H1 (cell line): ENCODE results near the gene PRF1. TPM values are rescaled to one million over a fixed set of nuclear protein-coding genes. Genes with fewer than 3 reads are reported as not detected.

Source experiments
- CTCF ChIA-PET: fragments of 300-600 bp; sonication (Branson Sonifier 250); formaldehyde crosslinking; loops from one replicate; lab custom pipeline; 2021; ENCODE audit not compliant: partially characterized antibody; lab: Charles Lee
- POLR2A ChIA-PET: fragments of 300-600 bp; sonication (Branson Sonifier 250); formaldehyde crosslinking; loops from one replicate; lab custom pipeline; 2021; ENCODE audit warnings: inconsistent platforms; ENCODE audit not compliant: partially characterized antibody; lab: Charles Lee
- DNase-seq, 2 experiments: peaks; one replicate each; pipeline versions ENCODE4 v3.0.0 to v3.0.0-alpha.2; 2010 to 2022; ENCODE audit warnings: low spot score in 2 of 2, low read depth in 1 of 2, mixed read lengths in 1 of 2
- FAIRE-seq: peaks from 2 replicates; lab custom pipeline; 2011; peaks lifted over from hg19 to GRCh38; lab: Jason Lieb, UNC
- H2AFZ ChIP-seq: 2 replicates; pipeline ENCODE4 v1.8.1; 2012; ENCODE audit warnings: low read length, inconsistent platforms
- H2AK5ac ChIP-seq: 2 replicates; pipeline ENCODE4 v1.6.1; 2013; ENCODE audit warnings: low read depth, low read length
- H2BK120ac ChIP-seq: replicated peaks from 2 replicates; pipeline ENCODE3; 2013; ENCODE audit warnings: low read depth, low read length, inconsistent platforms
- H2BK12ac ChIP-seq: 2 replicates; pipeline ENCODE4 v1.6.1; 2013; ENCODE audit warnings: low read depth, low read length
- H2BK15ac ChIP-seq: 2 replicates; pipeline ENCODE4 v1.6.1; 2013; ENCODE audit warnings: low read length
- H2BK20ac ChIP-seq: 2 replicates; pipeline ENCODE4 v1.6.1; 2013; ENCODE audit warnings: low read length
- H2BK5ac ChIP-seq: 2 replicates; pipeline ENCODE4 v1.6.1; 2013; ENCODE audit warnings: low read depth, low read length
- H3K14ac ChIP-seq: 2 replicates; pipeline ENCODE4 v1.6.1; 2013; ENCODE audit warnings: inconsistent platforms; ENCODE audit not compliant: insufficient read length
- H3K18ac ChIP-seq: 2 replicates; pipeline ENCODE4 v1.6.1; 2013; ENCODE audit warnings: low read length; ENCODE audit errors: extremely low read depth
- H3K23ac ChIP-seq: 2 replicates; pipeline ENCODE4 v1.6.1; 2013; ENCODE audit warnings: inconsistent platforms; ENCODE audit not compliant: insufficient read length
- H3K23me2 ChIP-seq: 2 replicates; pipeline ENCODE4 v1.6.1; 2013; ENCODE audit warnings: low read depth, low read length
- H3K27ac ChIP-seq: 2 replicates; pipeline ENCODE4 v1.6.1; 2011; ENCODE audit warnings: low read depth, low read length, inconsistent platforms
- H3K27me3 ChIP-seq, 4 experiments: replicated peaks in 1 of 4; 1 replicate in 1 of 4; 2 replicates in 3 of 4; pipeline versions ENCODE4 v1.6.1 to v1.8.1; 2011 to 2013; ENCODE audit warnings: low read length in 3 of 4, mild to moderate bottlenecking in 3 of 4, inconsistent platforms in 2 of 4, mixed read lengths in 2 of 4, moderate library complexity in 1 of 4; ENCODE audit not compliant: control insufficient read depth in 3 of 4, insufficient read depth in 3 of 4; ENCODE audit errors: extremely low read depth in 1 of 4
- H3K36me3 ChIP-seq, 4 experiments: 2 replicates each; pipeline versions ENCODE4 v1.6.1 to v1.8.1; 2011 to 2013; ENCODE audit warnings: mild to moderate bottlenecking in 4 of 4, low read length in 3 of 4, moderate library complexity in 2 of 4, control low read depth in 1 of 4, inconsistent platforms in 1 of 4; ENCODE audit not compliant: insufficient read depth in 4 of 4, control insufficient read depth in 2 of 4
- H3K4ac ChIP-seq: replicated peaks from 2 replicates; pipeline ENCODE3; 2013; ENCODE audit warnings: low read length, low read depth, mixed read lengths, inconsistent platforms; ENCODE audit not compliant: insufficient read length
- H3K4me1 ChIP-seq, 4 experiments: replicated peaks in 1 of 4; 1 replicate in 1 of 4; 2 replicates in 3 of 4; pipeline versions ENCODE4 v1.6.1 to v1.8.1; 2011 to 2013; ENCODE audit warnings: low read length in 3 of 4, inconsistent platforms in 2 of 4, mixed read lengths in 1 of 4; ENCODE audit not compliant: insufficient read depth in 4 of 4, control insufficient read depth in 3 of 4
- H3K4me2 ChIP-seq, 2 experiments: 2 replicates each; pipeline versions ENCODE4 v1.6.1 to v1.8.1; 2011 to 2013; ENCODE audit warnings: low read depth in 2 of 2, low read length in 2 of 2, control low read depth in 1 of 2, inconsistent platforms in 1 of 2, mild to moderate bottlenecking in 1 of 2; ENCODE audit not compliant: insufficient read depth in 1 of 2
- H3K4me3 ChIP-seq, 4 experiments: fragments of 200-600, 300-600 bp in 1 of 4; sonication (generic), shearing (Covaris generic), sonication (Bioruptor Twin) in 1 of 4; 2 replicates each; pipeline versions ENCODE4 v1.5.1 to v1.8.1; 2011 to 2016; ENCODE audit warnings: low read length in 4 of 4, low read depth in 3 of 4, control low read depth in 2 of 4, inconsistent platforms in 2 of 4, mild to moderate bottlenecking in 2 of 4, mixed read lengths in 1 of 4, moderate library complexity in 1 of 4; ENCODE audit not compliant: insufficient read depth in 2 of 4; ENCODE audit errors: extremely low read depth in 1 of 4
- H3K56ac ChIP-seq: replicated peaks from 2 replicates; pipeline ENCODE3; 2013; ENCODE audit warnings: low read depth, mild to moderate bottlenecking, mixed read lengths, low read length, inconsistent platforms; ENCODE audit not compliant: insufficient read length
- H3K79me1 ChIP-seq: 2 replicates; pipeline ENCODE4 v1.6.1; 2013; ENCODE audit warnings: low read depth, low read length, control low read depth
- H3K79me2 ChIP-seq, 2 experiments: 2 replicates each; pipeline versions ENCODE4 v1.6.1 to v1.8.1; 2012 to 2013; ENCODE audit warnings: low read length in 2 of 2, mild to moderate bottlenecking in 2 of 2, inconsistent platforms in 1 of 2; ENCODE audit not compliant: insufficient read depth in 2 of 2, control insufficient read depth in 1 of 2
- H3K9ac ChIP-seq, 4 experiments: replicated peaks in 1 of 4; 1 replicate in 1 of 4; 2 replicates in 3 of 4; pipeline versions ENCODE4 v1.6.1 to v1.8.1; 2011 to 2013; ENCODE audit warnings: low read depth in 3 of 4, low read length in 3 of 4, control low read depth in 2 of 4, mild to moderate bottlenecking in 2 of 4, moderate library complexity in 2 of 4, inconsistent platforms in 1 of 4; ENCODE audit errors: extremely low read depth in 1 of 4
- H3K9me3 ChIP-seq, 2 experiments: 2 replicates each; pipeline versions ENCODE4 v1.6.1 to v1.8.1; 2012 to 2013; ENCODE audit warnings: mild to moderate bottlenecking in 2 of 2, moderate library complexity in 2 of 2, control low read depth in 1 of 2, inconsistent platforms in 1 of 2, low read depth in 1 of 2, low read length in 1 of 2, mixed read lengths in 1 of 2; ENCODE audit not compliant: insufficient read depth in 2 of 2
- H4K20me1 ChIP-seq, 2 experiments: replicated peaks in 1 of 2; 2 replicates each; pipeline versions ENCODE3 to v1.8.1; 2011 to 2013; ENCODE audit warnings: inconsistent platforms in 2 of 2, low read length in 2 of 2, mild to moderate bottlenecking in 1 of 2; ENCODE audit not compliant: insufficient read depth in 2 of 2, control insufficient read depth in 1 of 2
- H4K5ac ChIP-seq: 2 replicates; pipeline ENCODE4 v1.6.1; 2013; ENCODE audit warnings: low read length, low read depth, mixed read lengths, inconsistent platforms; ENCODE audit not compliant: insufficient read length
- H4K8ac ChIP-seq: 2 replicates; pipeline ENCODE4 v1.8.0; 2013; ENCODE audit warnings: mild to moderate bottlenecking, moderate library complexity, low read length, inconsistent platforms; ENCODE audit not compliant: insufficient read depth; ENCODE audit errors: extremely low read depth
- H4K91ac ChIP-seq: replicated peaks from 2 replicates; pipeline ENCODE3; 2013; ENCODE audit warnings: low read length, mixed read lengths, inconsistent platforms; ENCODE audit not compliant: insufficient read length
- ATF2 ChIP-seq: IDR thresholded peaks from 2 replicates; pipeline ENCODE4 v1.6.1; 2012; ENCODE audit warnings: low read length, inconsistent platforms
- EGR1 ChIP-seq: IDR thresholded peaks from 2 replicates; pipeline ENCODE4 v1.6.1; 2011; ENCODE audit warnings: low read depth, low read length, borderline replicate concordance
- EP300 ChIP-seq, 2 experiments: IDR thresholded peaks; 1 replicate in 1 of 2; 2 replicates in 1 of 2; pipeline ENCODE4 v1.6.1; 2011 to 2012; ENCODE audit warnings: low read depth in 2 of 2, low read length in 2 of 2, mild to moderate bottlenecking in 2 of 2, borderline replicate concordance in 1 of 2, inconsistent platforms in 1 of 2, moderate library complexity in 1 of 2
- PHF8 ChIP-seq: fragments of 200-600 bp; sonication (generic); conservative IDR thresholded peaks from 2 replicates; pipeline ENCODE4 v1.7.1; 2012; ENCODE audit warnings: low read depth, mild to moderate bottlenecking, inconsistent platforms, low read length, moderate library complexity
- POLR2A ChIP-seq, 2 experiments: IDR thresholded peaks; 1 replicate in 1 of 2; 2 replicates in 1 of 2; pipeline ENCODE4 v1.6.1; 2011; ENCODE audit warnings: low read depth in 2 of 2, low read length in 2 of 2, mild to moderate bottlenecking in 2 of 2; ENCODE audit errors: control extremely low read depth in 1 of 2
- RAD21 ChIP-seq, 2 experiments: IDR thresholded peaks in 1 of 2; conservative IDR thresholded peaks in 1 of 2; 2 replicates each; pipeline ENCODE4 v1.6.1; 2011; ENCODE audit warnings: low read depth in 2 of 2, low read length in 2 of 2, improper control_type of control experiment in 1 of 2, inconsistent platforms in 1 of 2, mild to moderate bottlenecking in 1 of 2, moderate library complexity in 1 of 2
- RFX5 ChIP-seq: IDR thresholded peaks from 2 replicates; pipeline ENCODE4 v1.6.1; 2011; ENCODE audit warnings: low read depth, low read length, improper control_type of control experiment, borderline replicate concordance
- SIN3A ChIP-seq, 2 experiments: IDR thresholded peaks in 1 of 2; conservative IDR thresholded peaks in 1 of 2; 2 replicates each; pipeline ENCODE4 v1.6.1; 2011 to 2012; ENCODE audit warnings: low read length in 2 of 2, improper control_type of control experiment in 1 of 2, low read depth in 1 of 2, mild to moderate bottlenecking in 1 of 2
- SIRT6 ChIP-seq: IDR thresholded peaks from one replicate; pipeline ENCODE4 v1.7.1; 2012; ENCODE audit warnings: low read length, inconsistent platforms
- SUZ12 ChIP-seq: fragments of 200-600 bp; sonication (generic); IDR thresholded peaks from 2 replicates; pipeline ENCODE4 v1.6.1; 2012; ENCODE audit warnings: mild to moderate bottlenecking, inconsistent platforms, low read length, moderate library complexity, mixed read lengths
- YY1 ChIP-seq: IDR thresholded peaks from 2 replicates; pipeline ENCODE4 v1.6.1; 2011; ENCODE audit warnings: low read depth, mild to moderate bottlenecking, low read length
- WGBS, 2 experiments: shearing (Covaris generic) in 1 of 2; methylation state at CpG; one replicate each; pipeline versions ENCODE4 v1.1.6 to v1.1.7; 2013 to 2015; ENCODE audit warnings: low lambda C conversion rate in 2 of 2, mixed read lengths in 2 of 2, inconsistent platforms in 1 of 2, low coverage in 1 of 2, missing lambda C conversion rate in 1 of 2; ENCODE audit not compliant: insufficient replicate concordance in 2 of 2, insufficient coverage in 1 of 2, insufficient read length in 1 of 2; ENCODE audit errors: extremely low coverage in 1 of 2, missing lambda C conversion rate in 1 of 2; 5-methylcytosine and 5-hydroxymethylcytosine counted together
- polyA plus RNA-seq, 7 experiments: library from polyadenylated mRNA; depleted of rRNA in 3 of 7; stranded (reverse) in 5 of 7; unstranded in 2 of 7; fragments of >200 nt in 5 of 7; fragments of 200-250 nt in 2 of 7; gene quantifications; 1 replicate in 5 of 7; 2 replicates in 1 of 7; 4 replicates in 1 of 7; pipeline versions ENCODE4 v1.2.1 to v1.2.3, GENCODE V29; 2011 to 2013; ENCODE audit warnings: missing spikeins in 2 of 7, mixed read lengths in 2 of 7
- total RNA-seq: library from RNA; stranded (reverse); fragmentation: NEBNext Ultra II Directional; extraction: Animal tissue kit (Norgen Biotek cat#: 25700); gene quantifications from 2 replicates; pipeline ENCODE4 v1.2.1, GENCODE V29; 2021

PRF1 gene
- total and polyA plus RNA-seq, 2 of the 8 experiments (the other 6 are each of a cell fraction or from before 2014, with no cell fraction given) = 0.15 TPM; not detected in 1

- TF ChIP-seq YY1 = no peak
- no peak for TF ChIP-seq EGR1
- TF ChIP-seq SUZ12 = no peak
- TF ChIP-seq RFX5 = no peak
- no peak for TF ChIP-seq ATF2
- no peak for TF ChIP-seq PHF8
- TF ChIP-seq POLR2A (IDR thresholded peaks at IDR 0.05; ENCODE audit: control extremely low read depth in 1 of 2, low read depth in 2 of 2, low read length in 2 of 2) = no peak
- no peak for TF ChIP-seq SIN3A (conservative IDR thresholded peaks at IDR 0.05 in 1 of 2, IDR thresholded peaks at IDR 0.05 in 1 of 2; ENCODE audit: low read depth in 1 of 2, low read length in 2 of 2)
- TF ChIP-seq EP300 (IDR thresholded peaks at IDR 0.05; ENCODE audit: borderline replicate concordance in 1 of 2, low read depth in 2 of 2, low read length in 2 of 2) = no peak
- no peak for TF ChIP-seq SIRT6
- no peak for TF ChIP-seq RAD21 (IDR thresholded peaks at IDR 0.05 in 1 of 2, conservative IDR thresholded peaks at IDR 0.05 in 1 of 2; ENCODE audit: low read depth in 2 of 2, low read length in 2 of 2)
- Histone ChIP-seq H3K4me3 (no peak overlapping the region), H2BK20ac (no peak overlapping the region), H4K20me1 (no peaks in the 10 kb centered on the region), H3K56ac (no peak overlapping the region), H4K5ac (no peak overlapping the region), H4K91ac (no peak overlapping the region), H3K9me3 (peaks cover 46 to 48% of the 10 kb centered on the region in 2 experiments), H3K4me2 (no peak overlapping the region), H3K4me1 (no peaks in the 10 kb centered on the region; a peak in 1 of 7 replicates), H4K8ac (no peak overlapping the region), H3K27ac (no peak overlapping the region), H3K23me2 (no peaks in the 10 kb centered on the region), H2BK15ac (no peak overlapping the region), H3K27me3 (no peaks in the 10 kb centered on the region), H3K36me3 (peaks cover 0 to 5% (median 0%) of the 10 kb centered on the region in 4 experiments; a peak in 2 of 8 replicates), H2AFZ (no peak overlapping the region), H2BK12ac (no peak overlapping the region), H3K23ac (no peak overlapping the region), H3K14ac (no peak overlapping the region), H3K18ac (no peak overlapping the region), H3K9ac (no peak overlapping the region), H2AK5ac (no peak overlapping the region), H3K79me1 (no peaks in the 10 kb centered on the region), H2BK120ac (no peak overlapping the region), H3K4ac (no peak overlapping the region), H3K79me2 (no peaks in the 10 kb centered on the region), H2BK5ac (no peak overlapping the region)
- FAIRE-seq = no peak
- CTCF ChIA-PET = no interaction called here
- DNase-seq = no peak
- POLR2A ChIA-PET = no interaction called here
- WGBS, 2 experiments = 83% methylated on average over 3 of the region's 3 CpGs; no CpG with 5 or more reads in 1 of the 2 experiments
Observed at GRCh38 chr10:70650104-70650503, 47.6 kb upstream of the PRF1 start.
